H1 (cell line): ENCODE measurements around the gene OASL. TPM values are rescaled to one million over a fixed set of nuclear protein-coding genes. Genes with fewer than 3 reads are reported as not detected.
A peak's percentile ranks its signal among the peaks of the same experiment; 100 is the strongest.

Source experiments
- CTCF ChIA-PET: fragments of 300-600 bp; sonication (Branson Sonifier 250); formaldehyde crosslinking; loops from one replicate; lab custom pipeline; 2021; ENCODE audit not compliant: partially characterized antibody; lab: Charles Lee
- POLR2A ChIA-PET: fragments of 300-600 bp; sonication (Branson Sonifier 250); formaldehyde crosslinking; loops from one replicate; lab custom pipeline; 2021; ENCODE audit warnings: inconsistent platforms; ENCODE audit not compliant: partially characterized antibody; lab: Charles Lee
- DNase-seq, 2 experiments: peaks; one replicate each; pipeline versions ENCODE4 v3.0.0 to v3.0.0-alpha.2; 2010 to 2022; ENCODE audit warnings: low spot score in 2 of 2, low read depth in 1 of 2, mixed read lengths in 1 of 2
- FAIRE-seq: peaks from 2 replicates; lab custom pipeline; 2011; peaks lifted over from hg19 to GRCh38; lab: Jason Lieb, UNC
- H2AFZ ChIP-seq: 2 replicates; pipeline ENCODE4 v1.8.1; 2012; ENCODE audit warnings: low read length, inconsistent platforms
- H2AK5ac ChIP-seq: 2 replicates; pipeline ENCODE4 v1.6.1; 2013; ENCODE audit warnings: low read depth, low read length
- H2BK120ac ChIP-seq: replicated peaks from 2 replicates; pipeline ENCODE3; 2013; ENCODE audit warnings: low read depth, low read length, inconsistent platforms
- H2BK12ac ChIP-seq: 2 replicates; pipeline ENCODE4 v1.6.1; 2013; ENCODE audit warnings: low read depth, low read length
- H2BK15ac ChIP-seq: 2 replicates; pipeline ENCODE4 v1.6.1; 2013; ENCODE audit warnings: low read length
- H2BK20ac ChIP-seq: 2 replicates; pipeline ENCODE4 v1.6.1; 2013; ENCODE audit warnings: low read length
- H2BK5ac ChIP-seq: 2 replicates; pipeline ENCODE4 v1.6.1; 2013; ENCODE audit warnings: low read depth, low read length
- H3K14ac ChIP-seq: 2 replicates; pipeline ENCODE4 v1.6.1; 2013; ENCODE audit warnings: inconsistent platforms; ENCODE audit not compliant: insufficient read length
- H3K18ac ChIP-seq: 2 replicates; pipeline ENCODE4 v1.6.1; 2013; ENCODE audit warnings: low read length; ENCODE audit errors: extremely low read depth
- H3K23ac ChIP-seq: 2 replicates; pipeline ENCODE4 v1.6.1; 2013; ENCODE audit warnings: inconsistent platforms; ENCODE audit not compliant: insufficient read length
- H3K23me2 ChIP-seq: 2 replicates; pipeline ENCODE4 v1.6.1; 2013; ENCODE audit warnings: low read depth, low read length
- H3K27ac ChIP-seq: 2 replicates; pipeline ENCODE4 v1.6.1; 2011; ENCODE audit warnings: low read depth, low read length, inconsistent platforms
- H3K27me3 ChIP-seq, 4 experiments: replicated peaks in 1 of 4; 1 replicate in 1 of 4; 2 replicates in 3 of 4; pipeline versions ENCODE4 v1.6.1 to v1.8.1; 2011 to 2013; ENCODE audit warnings: low read length in 3 of 4, mild to moderate bottlenecking in 3 of 4, inconsistent platforms in 2 of 4, mixed read lengths in 2 of 4, moderate library complexity in 1 of 4; ENCODE audit not compliant: control insufficient read depth in 3 of 4, insufficient read depth in 3 of 4; ENCODE audit errors: extremely low read depth in 1 of 4
- H3K36me3 ChIP-seq, 4 experiments: 2 replicates each; pipeline versions ENCODE4 v1.6.1 to v1.8.1; 2011 to 2013; ENCODE audit warnings: mild to moderate bottlenecking in 4 of 4, low read length in 3 of 4, moderate library complexity in 2 of 4, control low read depth in 1 of 4, inconsistent platforms in 1 of 4; ENCODE audit not compliant: insufficient read depth in 4 of 4, control insufficient read depth in 2 of 4
- H3K4ac ChIP-seq: replicated peaks from 2 replicates; pipeline ENCODE3; 2013; ENCODE audit warnings: low read length, low read depth, mixed read lengths, inconsistent platforms; ENCODE audit not compliant: insufficient read length
- H3K4me1 ChIP-seq, 4 experiments: replicated peaks in 1 of 4; 1 replicate in 1 of 4; 2 replicates in 3 of 4; pipeline versions ENCODE4 v1.6.1 to v1.8.1; 2011 to 2013; ENCODE audit warnings: low read length in 3 of 4, inconsistent platforms in 2 of 4, mixed read lengths in 1 of 4; ENCODE audit not compliant: insufficient read depth in 4 of 4, control insufficient read depth in 3 of 4
- H3K4me2 ChIP-seq, 2 experiments: 2 replicates each; pipeline versions ENCODE4 v1.6.1 to v1.8.1; 2011 to 2013; ENCODE audit warnings: low read depth in 2 of 2, low read length in 2 of 2, control low read depth in 1 of 2, inconsistent platforms in 1 of 2, mild to moderate bottlenecking in 1 of 2; ENCODE audit not compliant: insufficient read depth in 1 of 2
- H3K4me3 ChIP-seq, 4 experiments: fragments of 200-600, 300-600 bp in 1 of 4; sonication (generic), shearing (Covaris generic), sonication (Bioruptor Twin) in 1 of 4; 2 replicates each; pipeline versions ENCODE4 v1.5.1 to v1.8.1; 2011 to 2016; ENCODE audit warnings: low read length in 4 of 4, low read depth in 3 of 4, control low read depth in 2 of 4, inconsistent platforms in 2 of 4, mild to moderate bottlenecking in 2 of 4, mixed read lengths in 1 of 4, moderate library complexity in 1 of 4; ENCODE audit not compliant: insufficient read depth in 2 of 4; ENCODE audit errors: extremely low read depth in 1 of 4
- H3K56ac ChIP-seq: replicated peaks from 2 replicates; pipeline ENCODE3; 2013; ENCODE audit warnings: low read depth, mild to moderate bottlenecking, mixed read lengths, low read length, inconsistent platforms; ENCODE audit not compliant: insufficient read length
- H3K79me1 ChIP-seq: 2 replicates; pipeline ENCODE4 v1.6.1; 2013; ENCODE audit warnings: low read depth, low read length, control low read depth
- H3K79me2 ChIP-seq, 2 experiments: 2 replicates each; pipeline versions ENCODE4 v1.6.1 to v1.8.1; 2012 to 2013; ENCODE audit warnings: low read length in 2 of 2, mild to moderate bottlenecking in 2 of 2, inconsistent platforms in 1 of 2; ENCODE audit not compliant: insufficient read depth in 2 of 2, control insufficient read depth in 1 of 2
- H3K9ac ChIP-seq, 4 experiments: replicated peaks in 1 of 4; 1 replicate in 1 of 4; 2 replicates in 3 of 4; pipeline versions ENCODE4 v1.6.1 to v1.8.1; 2011 to 2013; ENCODE audit warnings: low read depth in 3 of 4, low read length in 3 of 4, control low read depth in 2 of 4, mild to moderate bottlenecking in 2 of 4, moderate library complexity in 2 of 4, inconsistent platforms in 1 of 4; ENCODE audit errors: extremely low read depth in 1 of 4
- H3K9me3 ChIP-seq, 2 experiments: 2 replicates each; pipeline versions ENCODE4 v1.6.1 to v1.8.1; 2012 to 2013; ENCODE audit warnings: mild to moderate bottlenecking in 2 of 2, moderate library complexity in 2 of 2, control low read depth in 1 of 2, inconsistent platforms in 1 of 2, low read depth in 1 of 2, low read length in 1 of 2, mixed read lengths in 1 of 2; ENCODE audit not compliant: insufficient read depth in 2 of 2
- H4K20me1 ChIP-seq, 2 experiments: replicated peaks in 1 of 2; 2 replicates each; pipeline versions ENCODE3 to v1.8.1; 2011 to 2013; ENCODE audit warnings: inconsistent platforms in 2 of 2, low read length in 2 of 2, mild to moderate bottlenecking in 1 of 2; ENCODE audit not compliant: insufficient read depth in 2 of 2, control insufficient read depth in 1 of 2
- H4K5ac ChIP-seq: 2 replicates; pipeline ENCODE4 v1.6.1; 2013; ENCODE audit warnings: low read length, low read depth, mixed read lengths, inconsistent platforms; ENCODE audit not compliant: insufficient read length
- H4K8ac ChIP-seq: 2 replicates; pipeline ENCODE4 v1.8.0; 2013; ENCODE audit warnings: mild to moderate bottlenecking, moderate library complexity, low read length, inconsistent platforms; ENCODE audit not compliant: insufficient read depth; ENCODE audit errors: extremely low read depth
- H4K91ac ChIP-seq: replicated peaks from 2 replicates; pipeline ENCODE3; 2013; ENCODE audit warnings: low read length, mixed read lengths, inconsistent platforms; ENCODE audit not compliant: insufficient read length
- FOSL1 ChIP-seq: IDR thresholded peaks from 2 replicates; pipeline ENCODE4 v1.6.1; 2011; ENCODE audit warnings: mild to moderate bottlenecking, low read depth, low read length, moderate library complexity; ENCODE audit not compliant: insufficient read depth
- JUN ChIP-seq: IDR thresholded peaks from 2 replicates; pipeline ENCODE4 v1.6.1; 2011; ENCODE audit warnings: low read depth, mild to moderate bottlenecking, improper control_type of control experiment, low read length
- JUND ChIP-seq: IDR thresholded peaks from 2 replicates; pipeline ENCODE4 v1.6.1; 2011; ENCODE audit warnings: mild to moderate bottlenecking, improper control_type of control experiment, low read length
- KDM5A ChIP-seq: fragments of 200-600 bp; IDR thresholded peaks from 2 replicates; pipeline ENCODE4 v1.7.1; 2012; ENCODE audit warnings: mild to moderate bottlenecking, low read length, inconsistent platforms, mixed read lengths
- POLR2AphosphoS5 ChIP-seq: IDR thresholded peaks from 2 replicates; pipeline ENCODE4 v1.6.1; 2011; ENCODE audit warnings: low read depth, low read length
- RAD21 ChIP-seq, 2 experiments: IDR thresholded peaks in 1 of 2; conservative IDR thresholded peaks in 1 of 2; 2 replicates each; pipeline ENCODE4 v1.6.1; 2011; ENCODE audit warnings: low read depth in 2 of 2, low read length in 2 of 2, improper control_type of control experiment in 1 of 2, inconsistent platforms in 1 of 2, mild to moderate bottlenecking in 1 of 2, moderate library complexity in 1 of 2
- TCF12 ChIP-seq: IDR thresholded peaks from 2 replicates; pipeline ENCODE4 v1.6.1; 2011; ENCODE audit warnings: low read depth, mild to moderate bottlenecking, low read length
- YY1 ChIP-seq: IDR thresholded peaks from 2 replicates; pipeline ENCODE4 v1.6.1; 2011; ENCODE audit warnings: low read depth, mild to moderate bottlenecking, low read length
- ZNF274 ChIP-seq: IDR thresholded peaks from 2 replicates; pipeline ENCODE4 v1.7.0; 2012; ENCODE audit warnings: low read length, borderline replicate concordance; ENCODE audit errors: extremely low read depth
- whole genome bisulfite sequencing, 2 experiments: shearing (Covaris generic) in 1 of 2; methylation state at CpG; one replicate each; pipeline versions ENCODE4 v1.1.6 to v1.1.7; 2013 to 2015; ENCODE audit warnings: low lambda C conversion rate in 2 of 2, mixed read lengths in 2 of 2, inconsistent platforms in 1 of 2, low coverage in 1 of 2, missing lambda C conversion rate in 1 of 2; ENCODE audit not compliant: insufficient replicate concordance in 2 of 2, insufficient coverage in 1 of 2, insufficient read length in 1 of 2; ENCODE audit errors: extremely low coverage in 1 of 2, missing lambda C conversion rate in 1 of 2; 5-methylcytosine and 5-hydroxymethylcytosine counted together
- polyA plus RNA-seq, 7 experiments: library from polyadenylated mRNA; depleted of rRNA in 3 of 7; stranded (reverse) in 5 of 7; unstranded in 2 of 7; fragments of >200 nt in 5 of 7; fragments of 200-250 nt in 2 of 7; gene quantifications; 1 replicate in 5 of 7; 2 replicates in 1 of 7; 4 replicates in 1 of 7; pipeline versions ENCODE4 v1.2.1 to v1.2.3, GENCODE V29; 2011 to 2013; ENCODE audit warnings: missing spikeins in 2 of 7, mixed read lengths in 2 of 7
- total RNA-seq: library from RNA; stranded (reverse); fragmentation: NEBNext Ultra II Directional; extraction: Animal tissue kit (Norgen Biotek cat#: 25700); gene quantifications from 2 replicates; pipeline ENCODE4 v1.2.1, GENCODE V29; 2021
- TF ChIP-seq, protein P1 (sequence below): IDR thresholded peaks from 2 replicates; pipeline ENCODE4 v1.6.1; 2012; ENCODE audit warnings: inconsistent platforms
- TF ChIP-seq, protein P2 (sequence below), 3 experiments: IDR thresholded peaks; 1 replicate in 2 of 3; 2 replicates in 1 of 3; pipeline versions ENCODE4 v1.5.1 to v1.6.1; 2011; ENCODE audit warnings: low read length in 3 of 3, mild to moderate bottlenecking in 3 of 3, inconsistent platforms in 2 of 3, low read depth in 1 of 3, moderate library complexity in 1 of 3; ENCODE audit not compliant: insufficient read depth in 1 of 3; ENCODE audit errors: control extremely low read depth in 1 of 3

Gene OASL
- total and polyA plus RNA-seq, 2 of the 8 experiments (the other 6 are each of a cell fraction or from before 2014, with no cell fraction given), result not detected

DNA sequence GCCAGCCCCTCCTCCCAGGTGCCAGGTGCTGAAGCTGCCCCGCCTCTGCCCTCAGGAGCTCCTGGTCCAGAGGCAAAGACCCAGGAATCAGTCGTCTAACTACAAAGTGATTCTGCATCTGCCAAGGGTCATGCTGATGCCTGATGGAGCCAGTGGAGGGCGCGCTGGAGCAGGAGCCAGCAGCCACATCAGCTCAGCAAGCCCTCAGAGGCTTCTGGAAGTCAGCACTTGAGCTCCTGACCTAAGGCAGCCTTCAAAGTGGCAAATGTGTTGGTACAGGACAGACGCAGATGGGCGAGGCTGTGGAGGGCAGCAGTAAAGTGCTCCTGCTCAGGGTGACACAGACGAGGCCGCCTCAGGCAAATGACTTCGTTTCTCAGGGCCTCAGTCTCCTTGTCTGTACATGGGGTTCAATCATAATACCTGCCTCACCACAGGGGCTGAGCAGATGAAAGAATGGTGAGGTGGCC, 33.7 kb downstream of the OASL start:
- Histone ChIP-seq H2AFZ (no peak overlapping the region), H3K4me1 (no peaks in the 10 kb centered on the region), H2BK5ac (no peak overlapping the region), H3K36me3 (peaks cover 19 to 34% (median 26%) of the 10 kb centered on the region in 4 experiments), H3K23ac (no peak overlapping the region), H3K4me2 (no peak overlapping the region), H3K27me3 (no peaks in the 10 kb centered on the region), H4K8ac (no peak overlapping the region), H2BK15ac (no peak overlapping the region), H4K5ac (no peak overlapping the region), H3K27ac (no peak overlapping the region), H3K18ac (no peak overlapping the region), H3K4me3 (no peak overlapping the region), H4K20me1 (peaks cover 0 to 1% of the 10 kb centered on the region in 2 experiments), H2BK20ac (no peak overlapping the region), H3K9me3 (no peaks in the 10 kb centered on the region), H3K4ac (no peak overlapping the region), H3K9ac (no peak overlapping the region), H2AK5ac (no peak overlapping the region), H3K14ac (no peak overlapping the region), H3K79me2 (no peaks in the 10 kb centered on the region), H2BK12ac (no peak overlapping the region), H3K56ac (no peak overlapping the region), H3K23me2 (no peaks in the 10 kb centered on the region), H2BK120ac (no peak overlapping the region), H4K91ac (no peak overlapping the region), H3K79me1 (no peaks in the 10 kb centered on the region)
- POLR2A ChIA-PET, result interaction anchor here (1.1 to 4.0 kb wide), 2 partner anchors 11 to 32 kb away, joined by 3 to 19 read pairs; partner anchors contain the start of gene C12orf43
- CTCF ChIA-PET, result interaction anchor here (0.6 to 5.7 kb wide), 56 partner anchors 8 to 1161 kb away, joined by 3 to 40 read pairs (median 4); partner anchors contain the start of genes C12orf43, HNF1A and UNC119B
- 54% methylated on average over 9 of the region's 9 CpGs; no CpG with 5 or more reads in 1 of the 2 experiments for WGBS, 2 experiments
- peak; percentile 57 to 87 for DNase-seq
- peak; percentile 69 for FAIRE-seq
- TF ChIP-seq JUND (no peak), FOSL1 (no peak), JUN (no peak), POLR2AphosphoS5 (no peak), YY1 (peak; percentile 71), ZNF274 (no peak), KDM5A (no peak), RAD21 (IDR thresholded peaks at IDR 0.05 in 1 of 2, conservative IDR thresholded peaks at IDR 0.05 in 1 of 2; ENCODE audit: low read depth in 2 of 2, low read length in 2 of 2) (peak; percentile 74 to 81), TCF12 (0 out of 2 replicates have a peak, but pooled peaks have one; percentile 69)
- TF ChIP-seq, protein P1, sequence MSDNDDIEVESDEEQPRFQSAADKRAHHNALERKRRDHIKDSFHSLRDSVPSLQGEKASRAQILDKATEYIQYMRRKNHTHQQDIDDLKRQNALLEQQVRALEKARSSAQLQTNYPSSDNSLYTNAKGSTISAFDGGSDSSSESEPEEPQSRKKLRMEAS, result peak; percentile 7; the same call in 1 of the 2 replicates
- TF ChIP-seq, protein P2, sequence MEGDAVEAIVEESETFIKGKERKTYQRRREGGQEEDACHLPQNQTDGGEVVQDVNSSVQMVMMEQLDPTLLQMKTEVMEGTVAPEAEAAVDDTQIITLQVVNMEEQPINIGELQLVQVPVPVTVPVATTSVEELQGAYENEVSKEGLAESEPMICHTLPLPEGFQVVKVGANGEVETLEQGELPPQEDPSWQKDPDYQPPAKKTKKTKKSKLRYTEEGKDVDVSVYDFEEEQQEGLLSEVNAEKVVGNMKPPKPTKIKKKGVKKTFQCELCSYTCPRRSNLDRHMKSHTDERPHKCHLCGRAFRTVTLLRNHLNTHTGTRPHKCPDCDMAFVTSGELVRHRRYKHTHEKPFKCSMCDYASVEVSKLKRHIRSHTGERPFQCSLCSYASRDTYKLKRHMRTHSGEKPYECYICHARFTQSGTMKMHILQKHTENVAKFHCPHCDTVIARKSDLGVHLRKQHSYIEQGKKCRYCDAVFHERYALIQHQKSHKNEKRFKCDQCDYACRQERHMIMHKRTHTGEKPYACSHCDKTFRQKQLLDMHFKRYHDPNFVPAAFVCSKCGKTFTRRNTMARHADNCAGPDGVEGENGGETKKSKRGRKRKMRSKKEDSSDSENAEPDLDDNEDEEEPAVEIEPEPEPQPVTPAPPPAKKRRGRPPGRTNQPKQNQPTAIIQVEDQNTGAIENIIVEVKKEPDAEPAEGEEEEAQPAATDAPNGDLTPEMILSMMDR (IDR thresholded peaks at IDR 0.05; ENCODE audit: control extremely low read depth in 1 of 3, insufficient read depth in 1 of 3, low read depth in 1 of 3, low read length in 3 of 3), result peak; percentile 93 to 96 (median 96)
